SU-DHL-6 (cell line): Measurements from ENCODE around the gene RPL35A.
"Not testable (repeated sequence)": the region's sequence is repeated elsewhere in the genome, so short reads cannot be mapped to it uniquely, and the experiment has no call there.

ENCODE experiments used
- CTCF ChIP-seq: fragments of 200-600 bp; sonication (generic); IDR thresholded peaks from one replicate; pipeline ENCODE4 v1.5.1; 2017; ENCODE audit warnings: antibody characterized with exemption, mild to moderate bottlenecking, low read length, moderate library complexity; ENCODE audit not compliant: insufficient read depth, poor library complexity, severe bottlenecking
- EZH2phosphoT487 ChIP-seq: fragments of 200-600 bp; sonication (generic), shearing (Covaris generic); conservative IDR thresholded peaks from 2 replicates; pipeline ENCODE4 v1.6.1; 2018; ENCODE audit warnings: mild to moderate bottlenecking, antibody characterized with exemption, low read length, moderate library complexity, mixed read lengths

GRCh38 chr3:197921429-197922275 is 28.3 kb upstream of the RPL35A start:
- not testable (repeated sequence) for TF ChIP-seq CTCF, EZH2phosphoT487
